Activated CD8-positive, alpha-beta memory T cell treated with anti-CD3 and anti-CD28 coated beads, Interleukin-2, amount 50 U/mL, for 48 hours (primary cell): ENCODE results near the gene CEMIP.

Experiments
- DNase-seq: peaks from one replicate; pipeline ENCODE4 v3.0.0-alpha.2; 2020

CEMIP gene

GRCh38 chr15:80785811-80786354 is 6.7 kb downstream of the CEMIP start:
- no peak for DNase-seq

- DNase-seq: no peak
Observed at GRCh38 chr15:80787316-80787715, 8.1 kb downstream of the CEMIP start.

- DNase-seq: no peak
Observed at GRCh38 chr15:80788536-80788935, 9.4 kb downstream of the CEMIP start.

GRCh38 chr15:80789296-80789695 is 10.1 kb downstream of the CEMIP start:
- no peak for DNase-seq

GRCh38 chr15:80789796-80790195 is 10.6 kb downstream of the CEMIP start:
- no peak for DNase-seq

- DNase-seq: no peak
Observed at GRCh38 chr15:80790236-80790635, 11.1 kb downstream of the CEMIP start.

- DNase-seq: no peak
Observed at GRCh38 chr15:80791004-80791403, 11.8 kb downstream of the CEMIP start.

- DNase-seq: no peak
Observed at GRCh38 chr15:80796407-80796806, 17.2 kb downstream of the CEMIP start.

GRCh38 chr15:80798911-80799310 is 19.7 kb downstream of the CEMIP start:
- DNase-seq: no peak

GRCh38 chr15:80800067-80800466 is 20.9 kb downstream of the CEMIP start:
- DNase-seq: no peak

GRCh38 chr15:80801891-80802680 is 22.9 kb downstream of the CEMIP start:
- DNase-seq: no peak

- DNase-seq: peak; percentile 58
Observed at GRCh38 chr15:80803580-80804525, 24.7 kb downstream of the CEMIP start.

GRCh38 chr15:80804970-80805495 is 25.9 kb downstream of the CEMIP start:
- DNase-seq: no peak

- DNase-seq: no peak
Observed at GRCh38 chr15:80811781-80812315, 32.7 kb downstream of the CEMIP start.

- no peak for DNase-seq
Observed at GRCh38 chr15:80815106-80815505, 35.9 kb downstream of the CEMIP start.

GRCh38 chr15:80816049-80816653 is 37.0 kb downstream of the CEMIP start:
- DNase-seq: no peak

- no peak for DNase-seq
Observed at GRCh38 chr15:80816936-80817335, 37.8 kb downstream of the CEMIP start.

GRCh38 chr15:80817901-80818300 is 38.7 kb downstream of the CEMIP start:
- no peak for DNase-seq

GRCh38 chr15:80819001-80819400 is 39.8 kb downstream of the CEMIP start:
- DNase-seq: no peak

GRCh38 chr15:80820092-80820491 is 40.9 kb downstream of the CEMIP start:
- no peak for DNase-seq

- DNase-seq: no peak
Observed at GRCh38 chr15:80822256-80822655, 43.1 kb downstream of the CEMIP start.

GRCh38 chr15:80822676-80823075 is 43.5 kb downstream of the CEMIP start:
- DNase-seq: no peak

GRCh38 chr15:80823120-80823519 is 44.0 kb downstream of the CEMIP start:
- no peak for DNase-seq
